CD14-positive monocyte (primary cell): ENCODE data around the gene SCUBE1. TPM values are rescaled to one million over a fixed set of nuclear protein-coding genes. Genes with fewer than 3 reads are reported as not detected.

ENCODE experiments used
- DNase-seq, 3 donors: peaks; one replicate each; pipeline ENCODE4 v3.0.0-alpha.2; 2011 to 2022
- H2AFZ ChIP-seq: 2 replicates; pipeline ENCODE4 v1.6.0; 2012; ENCODE audit warnings: mild to moderate bottlenecking, low read depth, low read length, inconsistent platforms; ENCODE audit not compliant: insufficient read depth, poor library complexity, severe bottlenecking
- H3K27ac ChIP-seq, 2 donors: 1 replicate in 1 of 2; 2 replicates in 1 of 2; pipeline ENCODE4 v1.5.1; 2012 to 2013; ENCODE audit warnings: low read length in 2 of 2, control low read depth in 1 of 2, inconsistent platforms in 1 of 2, low read depth in 1 of 2, mild to moderate bottlenecking in 1 of 2
- H3K27me3 ChIP-seq, 2 donors: one replicate each; pipeline versions ENCODE4 v1.6.0 to v1.6.1; 2011 to 2013; ENCODE audit warnings: low read length in 2 of 2; ENCODE audit not compliant: control insufficient read depth in 2 of 2, insufficient read depth in 2 of 2
- H3K36me3 ChIP-seq, 2 donors: replicated peaks in 1 of 2; 1 replicate in 1 of 2; 2 replicates in 1 of 2; pipeline versions ENCODE4 v1.5.1 to v1.6.1; 2012 to 2013; ENCODE audit warnings: low read length in 2 of 2, control low read depth in 1 of 2, inconsistent platforms in 1 of 2, mild to moderate bottlenecking in 1 of 2; ENCODE audit not compliant: insufficient read depth in 2 of 2, control insufficient read depth in 1 of 2
- H3K4me1 ChIP-seq, 2 donors: 1 replicate in 1 of 2; 2 replicates in 1 of 2; pipeline versions ENCODE4 v1.5.1 to v1.6.1; 2012 to 2013; ENCODE audit warnings: low read length in 2 of 2, control low read depth in 1 of 2, inconsistent platforms in 1 of 2, mild to moderate bottlenecking in 1 of 2, moderate library complexity in 1 of 2; ENCODE audit not compliant: insufficient read depth in 2 of 2, control insufficient read depth in 1 of 2
- H3K4me2 ChIP-seq: replicated peaks from 2 replicates; pipeline ENCODE3; 2012; ENCODE audit warnings: low read length, moderate library complexity, mild to moderate bottlenecking; ENCODE audit not compliant: poor library complexity, severe bottlenecking; ENCODE audit errors: extremely low read depth
- H3K4me3 ChIP-seq, 3 experiments: fragments of 200-600 bp in 1 of 3; sonication (generic) in 1 of 3; replicated peaks in 1 of 3; 1 replicate in 2 of 3; 2 replicates in 1 of 3; pipeline ENCODE4 v1.5.1; 2011 to 2013; ENCODE audit warnings: low read length in 3 of 3, mild to moderate bottlenecking in 3 of 3, control low read depth in 2 of 3, low read depth in 2 of 3, inconsistent platforms in 1 of 3, moderate library complexity in 1 of 3
- H3K79me2 ChIP-seq: 2 replicates; pipeline ENCODE4 v1.6.0; 2012; ENCODE audit warnings: mild to moderate bottlenecking, control low read depth, inconsistent platforms, low read length, moderate library complexity; ENCODE audit not compliant: insufficient read depth
- H3K9ac ChIP-seq: 2 replicates; pipeline ENCODE4 v1.6.0; 2017; ENCODE audit warnings: low read length, mild to moderate bottlenecking; ENCODE audit not compliant: insufficient read depth, poor library complexity, severe bottlenecking
- H3K9me3 ChIP-seq, 2 donors: replicated peaks in 1 of 2; 1 replicate in 1 of 2; 2 replicates in 1 of 2; pipeline versions ENCODE4 v1.5.1 to v1.6.1; 2012 to 2013; ENCODE audit warnings: low read length in 2 of 2, control low read depth in 1 of 2; ENCODE audit not compliant: control insufficient read depth in 1 of 2, insufficient read depth in 1 of 2
- H4K20me1 ChIP-seq: 2 replicates; pipeline ENCODE4 v1.6.0; 2012; ENCODE audit warnings: mild to moderate bottlenecking, low read length, control low read depth, moderate library complexity; ENCODE audit not compliant: insufficient read depth
- H3K27ac Mint-ChIP-seq, 7 donors: one replicate each; pipeline ENCODE4 v1.8.0; 2020; ENCODE audit warnings: mild to moderate bottlenecking in 7 of 7, mixed read lengths in 7 of 7, moderate library complexity in 6 of 7, inconsistent platforms in 2 of 7
- H3K27me3 Mint-ChIP-seq, 3 donors: one replicate each; pipeline ENCODE4 v1.8.0; 2021 to 2022; ENCODE audit warnings: low read depth in 3 of 3, mild to moderate bottlenecking in 3 of 3, mixed read lengths in 3 of 3, moderate library complexity in 3 of 3, inconsistent platforms in 1 of 3
- H3K36me3 Mint-ChIP-seq, 2 donors: one replicate each; pipeline ENCODE4 v1.8.0; 2020; ENCODE audit warnings: mixed read lengths in 2 of 2, inconsistent platforms in 1 of 2, mild to moderate bottlenecking in 1 of 2
- H3K4me1 Mint-ChIP-seq: one replicate; pipeline ENCODE4 v1.8.0; 2020; ENCODE audit warnings: mild to moderate bottlenecking, mixed read lengths
- H3K4me3 Mint-ChIP-seq, 2 donors: one replicate each; pipeline ENCODE4 v1.8.0; 2020; ENCODE audit warnings: mild to moderate bottlenecking in 2 of 2, mixed read lengths in 2 of 2, moderate library complexity in 1 of 2
- H3K9me3 Mint-ChIP-seq, 7 donors: one replicate each; pipeline ENCODE4 v1.8.0; 2020 to 2022; ENCODE audit warnings: mixed read lengths in 7 of 7, mild to moderate bottlenecking in 6 of 7, moderate library complexity in 6 of 7, inconsistent platforms in 2 of 7
- CTCF ChIP-seq: fragments of 200-600 bp; IDR thresholded peaks from one replicate; pipeline ENCODE4 v1.8.0; 2022; ENCODE audit warnings: antibody characterized with exemption, mild to moderate bottlenecking
- WGBS: methylation state at CpG from one replicate; pipeline ENCODE4 v1.1.5; 2013; ENCODE audit warnings: missing lambda C conversion rate; ENCODE audit not compliant: insufficient coverage; 5-methylcytosine and 5-hydroxymethylcytosine counted together
- intact Hi-C, 2 donors: fragments of 100-400 bp; cut with micrococcal nuclease; formaldehyde crosslinking; loops; one replicate each; pipeline versions ENCODE4 v1.15.0 to v1.15.1; 2023
- polyA plus RNA-seq, 3 donors: library from polyadenylated mRNA; depleted of rRNA in 1 of 3; unstranded in 2 of 3; stranded (reverse) in 1 of 3; fragments of 300-500 nt in 2 of 3; fragments of >200 nt in 1 of 3; fragmentation: Illumina TruSeq in 2 of 3; gene quantifications; 1 replicate in 2 of 3; 2 replicates in 1 of 3; pipeline ENCODE4 v1.2.3, GENCODE V29; 2012 to 2021

SCUBE1 gene
- polyA plus RNA-seq, 3 donors = 0.20 to 0.32 (median 0.26) TPM

GRCh38 chr22:43308836-43309235 is 34.3 kb downstream of the SCUBE1 start:
- H3K27ac ChIP-seq = no peak overlapping the region
- peak overlapping the region; percentile 29 for H2AFZ ChIP-seq
- no peaks in the 10 kb centered on the region for H3K9me3 ChIP-seq
- H3K4me3 Mint-ChIP-seq = no peak overlapping the region
- intact Hi-C loops = no loop called here
- DNase-seq = no peak
- no peak overlapping the region for H3K27ac Mint-ChIP-seq
- peaks cover 29% of the 10 kb centered on the region for H3K4me1 Mint-ChIP-seq
- no peak overlapping the region for H3K4me3 ChIP-seq
- H3K27me3 ChIP-seq = no peaks in the 10 kb centered on the region
- peak overlapping the region; percentile 15 for H3K9ac ChIP-seq
- H3K36me3 Mint-ChIP-seq = no peaks in the 10 kb centered on the region
- H3K4me2 ChIP-seq = no peak overlapping the region
- no peaks in the 10 kb centered on the region for H3K79me2 ChIP-seq
- H3K27me3 Mint-ChIP-seq = peaks cover 4 to 5% (median 5%) of the 10 kb centered on the region in 3 donors
- H3K4me1 ChIP-seq = peaks cover 16% of the 10 kb centered on the region in 2 donors
- no peak for TF ChIP-seq CTCF
- 77% methylated on average over 8 of the region's 10 CpGs for WGBS
- no peaks in the 10 kb centered on the region for H3K36me3 ChIP-seq
- H4K20me1 ChIP-seq = no peaks in the 10 kb centered on the region
- H3K9me3 Mint-ChIP-seq = no peaks in the 10 kb centered on the region

- Histone ChIP-seq H3K27me3 (no peaks in the 10 kb centered on the region), H2AFZ (peak overlapping the region; percentile 29), H3K9me3 (no peaks in the 10 kb centered on the region), H3K27ac (no peak overlapping the region), H3K79me2 (no peaks in the 10 kb centered on the region), H3K4me3 (no peak overlapping the region), H3K36me3 (no peaks in the 10 kb centered on the region), H3K4me2 (no peak overlapping the region), H3K9ac (peak overlapping the region; percentile 15), H4K20me1 (no peaks in the 10 kb centered on the region), H3K4me1 (peaks cover 10 to 11% of the 10 kb centered on the region in 2 donors)
- no peaks in the 10 kb centered on the region for H3K9me3 Mint-ChIP-seq
- WGBS = 21% methylated on average over 15 of the region's 21 CpGs
- DNase-seq = no peak
- no peak for TF ChIP-seq CTCF
- intact Hi-C loops = no loop called here
- peaks cover 23% of the 10 kb centered on the region for H3K4me1 Mint-ChIP-seq
- H3K27ac Mint-ChIP-seq = peak overlapping the region in 1 of 7 donors; percentile 19
- peaks cover 4 to 5% (median 5%) of the 10 kb centered on the region in 3 donors for H3K27me3 Mint-ChIP-seq
- H3K4me3 Mint-ChIP-seq = no peak overlapping the region
- no peaks in the 10 kb centered on the region for H3K36me3 Mint-ChIP-seq
Observed at GRCh38 chr22:43308060-43308830, 34.9 kb downstream of the SCUBE1 start.
